ENCODE data around the gene NR5A2. TPM values are rescaled to one million over a fixed set of nuclear protein-coding genes. Genes with fewer than 3 reads are reported as not detected.

Gene NR5A2
- total and polyA plus RNA-seq, 7 donors = 0.49 to 13.8 (median 1.9) TPM

DNA sequence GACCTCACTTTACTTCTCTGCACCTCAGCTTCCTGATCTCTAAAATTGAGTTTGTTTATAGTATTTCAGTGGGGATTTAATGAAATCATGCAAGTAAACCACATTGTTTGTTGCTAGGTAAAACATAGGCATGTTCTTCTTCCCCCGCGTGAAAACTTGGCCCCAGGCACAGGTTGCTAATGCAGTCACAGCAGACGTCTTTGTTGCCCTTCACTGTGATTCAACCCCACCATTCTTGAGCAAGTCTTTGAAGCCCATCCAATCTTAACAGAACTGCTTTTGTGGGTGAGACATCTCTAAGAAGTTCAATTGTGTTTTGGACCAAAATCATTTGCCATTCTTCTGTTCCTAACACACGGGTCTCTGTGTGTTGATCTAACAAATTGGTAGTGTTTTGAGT, 196.8 kb downstream of the NR5A2 start:
- Histone ChIP-seq H3K4me3 (no peak overlapping the region), H3K27ac (no peak overlapping the region), H3K9me3 (no peaks in the 10 kb centered on the region), H3K4me1 (no peaks in the 10 kb centered on the region), H3K36me3 (no peaks in the 10 kb centered on the region), H3K27me3 (no peaks in the 10 kb centered on the region)
- TF ChIP-seq POLR2A (IDR thresholded peaks at IDR 0.05) = no peak
- TF ChIP-seq EP300 (IDR thresholded peaks at IDR 0.05) = no peak
- TF ChIP-seq, protein P1, sequence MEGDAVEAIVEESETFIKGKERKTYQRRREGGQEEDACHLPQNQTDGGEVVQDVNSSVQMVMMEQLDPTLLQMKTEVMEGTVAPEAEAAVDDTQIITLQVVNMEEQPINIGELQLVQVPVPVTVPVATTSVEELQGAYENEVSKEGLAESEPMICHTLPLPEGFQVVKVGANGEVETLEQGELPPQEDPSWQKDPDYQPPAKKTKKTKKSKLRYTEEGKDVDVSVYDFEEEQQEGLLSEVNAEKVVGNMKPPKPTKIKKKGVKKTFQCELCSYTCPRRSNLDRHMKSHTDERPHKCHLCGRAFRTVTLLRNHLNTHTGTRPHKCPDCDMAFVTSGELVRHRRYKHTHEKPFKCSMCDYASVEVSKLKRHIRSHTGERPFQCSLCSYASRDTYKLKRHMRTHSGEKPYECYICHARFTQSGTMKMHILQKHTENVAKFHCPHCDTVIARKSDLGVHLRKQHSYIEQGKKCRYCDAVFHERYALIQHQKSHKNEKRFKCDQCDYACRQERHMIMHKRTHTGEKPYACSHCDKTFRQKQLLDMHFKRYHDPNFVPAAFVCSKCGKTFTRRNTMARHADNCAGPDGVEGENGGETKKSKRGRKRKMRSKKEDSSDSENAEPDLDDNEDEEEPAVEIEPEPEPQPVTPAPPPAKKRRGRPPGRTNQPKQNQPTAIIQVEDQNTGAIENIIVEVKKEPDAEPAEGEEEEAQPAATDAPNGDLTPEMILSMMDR (IDR thresholded peaks at IDR 0.05) = no peak
- TF ChIP-seq POLR2AphosphoS5 (IDR thresholded peaks at IDR 0.05) = no peak
- no peak for DNase-seq
- 85 to 90% methylated on average over 4 of the region's 4 CpGs for WGBS, 2 donors
- intact Hi-C loops (cut with DNase I) = no loop called here

DNA sequence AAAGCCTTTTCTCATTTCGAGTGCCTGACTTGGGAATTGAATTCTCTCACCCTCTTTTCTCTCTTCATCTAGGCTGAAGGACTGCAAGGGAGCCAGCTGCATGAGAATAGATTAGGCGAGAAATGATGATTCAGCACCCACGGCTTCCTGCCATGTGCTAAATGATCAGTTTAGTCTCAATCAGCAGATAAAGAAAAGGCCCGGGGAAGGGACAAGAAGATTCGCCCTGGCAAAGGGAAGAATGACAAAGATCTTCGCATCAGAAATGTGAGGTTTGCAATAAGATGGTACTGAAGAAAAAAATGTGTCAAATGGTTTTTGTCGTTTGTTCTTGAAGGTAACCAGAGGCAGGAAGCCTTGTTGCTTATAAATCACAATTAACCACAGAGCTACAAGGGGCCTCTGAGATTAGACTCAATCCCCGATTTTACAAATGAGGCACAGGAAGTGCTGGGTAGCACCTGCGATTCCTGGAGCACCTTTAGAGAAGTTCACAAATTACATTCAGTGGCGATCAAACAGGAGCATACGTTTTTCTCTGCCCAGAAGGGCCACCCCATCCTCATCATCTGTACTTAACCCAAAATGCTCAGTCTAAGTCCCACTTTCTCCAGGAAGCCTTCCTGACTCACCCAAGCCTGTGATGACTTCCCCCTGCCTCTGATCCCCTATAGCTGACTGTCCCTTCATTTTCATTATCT, 198.9 kb downstream of the NR5A2 start:
- H3K36me3 ChIP-seq = no peaks in the 10 kb centered on the region
- WGBS, 2 donors = 40 to 72% methylated on average over 11 of the region's 11 CpGs

GRCh38 chr1:200226969-200227303, 199.4 kb downstream of the NR5A2 start:
- TF ChIP-seq, protein P1 (IDR thresholded peaks at IDR 0.05) = no peak
- no peak for TF ChIP-seq POLR2A (IDR thresholded peaks at IDR 0.05)
- no peak for TF ChIP-seq POLR2AphosphoS5 (IDR thresholded peaks at IDR 0.05)
- no peak for TF ChIP-seq EP300 (IDR thresholded peaks at IDR 0.05)
- intact Hi-C loops (cut with DNase I) = no loop called here
- DNase-seq = no peak
- Histone ChIP-seq H3K36me3 (no peaks in the 10 kb centered on the region), H3K27ac (no peak overlapping the region), H3K9me3 (no peaks in the 10 kb centered on the region), H3K4me3 (no peak overlapping the region), H3K27me3 (no peaks in the 10 kb centered on the region), H3K4me1 (peaks cover 0 to 6% (median 1%) of the 10 kb centered on the region in 4 donors)
- 87 to 98% methylated on average over 1 of the region's 1 CpG for WGBS, 2 donors

More for the DNA sequence above, 198.9 kb downstream of the NR5A2 start:
- intact Hi-C loops (cut with DNase I) = no loop called here
- Histone ChIP-seq H3K4me3 (no peak overlapping the region), H3K27ac (no peak overlapping the region), H3K4me1 (peaks cover 0 to under 1% (median 0%) of the 10 kb centered on the region in 4 donors), H3K9me3 (no peaks in the 10 kb centered on the region), H3K27me3 (no peaks in the 10 kb centered on the region)
- DNase-seq = no peak
- TF ChIP-seq POLR2AphosphoS5 (IDR thresholded peaks at IDR 0.05) = no peak
- TF ChIP-seq POLR2A (IDR thresholded peaks at IDR 0.05) = no peak
- TF ChIP-seq EP300 (IDR thresholded peaks at IDR 0.05) = no peak
- TF ChIP-seq, protein P1 (IDR thresholded peaks at IDR 0.05) = no peak

Small RNAs within 50 kb of the gene (small RNA-seq; reads per million reads assigned to genes)
- 0 reads per million in 3 donors for gene RNU6-570P
- gene RNU6-609P = 0 reads per million in 3 donors
- gene RNU6-716P = 0 to 0.07 (median 0) reads per million in 3 donors
